IMR-90 (cell line): ENCODE results near the gene CEMIP2. TPM values are rescaled to one million over a fixed set of nuclear protein-coding genes. Genes with fewer than 3 reads are reported as not detected.

Experiments used
- ATAC-seq: fragments of 200-7000 bp; cut with Tn5 transposase; 2 replicates; pipeline ENCODE4 v1.9.1; 2020; ENCODE audit warnings: low read depth, mild to moderate bottlenecking, moderate library complexity
- BruUV-seq: library from RNA; stranded (reverse); fragments of 400-500 nt; replicated peaks from 2 replicates; lab custom pipeline; 2021; lab: Mats Ljungman, UMichigan
- CTCF ChIA-PET: fragments of 300-600 bp; formaldehyde crosslinking; extraction: SDS; loops from one replicate; lab custom pipeline; 2021; ENCODE audit warnings: antibody characterized with exemption; lab: Yijun Ruan, JAX
- POLR2A ChIA-PET: fragments of 300-600 bp; sonication (Branson Sonifier 250); formaldehyde crosslinking; loops from one replicate; lab custom pipeline; 2022; ENCODE audit warnings: antibody characterized with exemption; ENCODE audit not compliant: unreplicated experiment; lab: Charles Lee
- DNase-seq: peaks from one replicate; pipeline ENCODE4 v3.0.0; 2013
- H2AFZ ChIP-seq: replicated peaks from 2 replicates; pipeline ENCODE3; 2013; ENCODE audit warnings: low read length, mild to moderate bottlenecking; ENCODE audit not compliant: poor library complexity
- H2AK5ac ChIP-seq: 2 replicates; pipeline ENCODE4 v1.6.1; 2013; ENCODE audit warnings: low read depth, low read length, inconsistent platforms
- H2AK9ac ChIP-seq: replicated peaks from 2 replicates; pipeline ENCODE3; 2013; ENCODE audit warnings: mild to moderate bottlenecking, low read depth, low read length, moderate library complexity; ENCODE audit not compliant: poor library complexity
- H2BK120ac ChIP-seq: 2 replicates; pipeline ENCODE4 v1.6.1; 2013; ENCODE audit warnings: low read depth, low read length, inconsistent platforms
- H2BK15ac ChIP-seq: 3 replicates; pipeline ENCODE4 v1.6.1; 2013; ENCODE audit warnings: low read depth, low read length, inconsistent platforms
- H2BK20ac ChIP-seq: 2 replicates; pipeline ENCODE4 v1.6.1; 2013; ENCODE audit warnings: low read depth, mild to moderate bottlenecking, inconsistent platforms, low read length, moderate library complexity
- H2BK5ac ChIP-seq: 2 replicates; pipeline ENCODE4 v1.6.1; 2013; ENCODE audit warnings: mild to moderate bottlenecking, low read depth, low read length, inconsistent platforms; ENCODE audit not compliant: poor library complexity, severe bottlenecking
- H3K14ac ChIP-seq: replicated peaks from 2 replicates; pipeline ENCODE4 v1.6.1; 2013; ENCODE audit warnings: low read depth, low read length, inconsistent platforms
- H3K18ac ChIP-seq: 2 replicates; pipeline ENCODE4 v1.6.1; 2013; ENCODE audit warnings: low read depth, low read length, control low read depth
- H3K23ac ChIP-seq: 2 replicates; pipeline ENCODE4 v1.6.1; 2013; ENCODE audit warnings: low read depth, low read length, inconsistent platforms
- H3K27ac ChIP-seq: 2 replicates; pipeline ENCODE4 v1.5.1; 2013; ENCODE audit warnings: mild to moderate bottlenecking, control low read depth, low read length; ENCODE audit not compliant: insufficient read depth
- H3K27me3 ChIP-seq: 2 replicates; pipeline ENCODE4 v1.6.1; 2013; ENCODE audit warnings: low read length; ENCODE audit not compliant: control insufficient read depth, insufficient read depth
- H3K36me3 ChIP-seq: 2 replicates; pipeline ENCODE4 v1.6.1; 2013; ENCODE audit warnings: low read length, mixed read lengths; ENCODE audit not compliant: control insufficient read depth, insufficient read depth
- H3K4ac ChIP-seq: 2 replicates; pipeline ENCODE4 v1.6.1; 2013; ENCODE audit warnings: low read depth, low read length, inconsistent platforms
- H3K4me1 ChIP-seq: 2 replicates; pipeline ENCODE4 v1.6.1; 2013; ENCODE audit warnings: low read length, mixed read lengths; ENCODE audit not compliant: control insufficient read depth, insufficient read depth
- H3K4me2 ChIP-seq: 2 replicates; pipeline ENCODE4 v1.6.1; 2013; ENCODE audit warnings: low read depth, mild to moderate bottlenecking, control low read depth, low read length, moderate library complexity
- H3K4me3 ChIP-seq: 2 replicates; pipeline ENCODE4 v1.5.1; 2013; ENCODE audit warnings: low read depth, mild to moderate bottlenecking, control low read depth, low read length, moderate library complexity; ENCODE audit not compliant: insufficient read depth
- H3K56ac ChIP-seq: 2 replicates; pipeline ENCODE4 v1.6.1; 2013; ENCODE audit warnings: low read length, inconsistent platforms; ENCODE audit not compliant: insufficient read depth; ENCODE audit errors: extremely low read depth
- H3K79me1 ChIP-seq, 2 experiments: 2 replicates each; pipeline ENCODE4 v1.6.1; 2013; ENCODE audit warnings: low read length in 2 of 2, inconsistent platforms in 1 of 2, low read depth in 1 of 2
- H3K9ac ChIP-seq: 2 replicates; pipeline ENCODE4 v1.6.1; 2013; ENCODE audit warnings: low read depth, low read length, control low read depth
- H3K9me1 ChIP-seq: 2 replicates; pipeline ENCODE4 v1.6.1; 2013; ENCODE audit warnings: low read length, inconsistent platforms; ENCODE audit not compliant: insufficient read depth
- H3K9me3 ChIP-seq: 2 replicates; pipeline ENCODE4 v1.6.1; 2013; ENCODE audit warnings: low read length; ENCODE audit not compliant: control insufficient read depth, insufficient read depth
- H4K20me1 ChIP-seq: 2 replicates; pipeline ENCODE4 v1.6.1; 2013; ENCODE audit warnings: low read length, inconsistent platforms; ENCODE audit not compliant: insufficient read depth
- H4K5ac ChIP-seq: 2 replicates; pipeline ENCODE4 v1.6.1; 2013; ENCODE audit warnings: mild to moderate bottlenecking, low read depth, low read length, control low read depth
- H4K8ac ChIP-seq, 2 experiments: 2 replicates each; pipeline ENCODE4 v1.6.1; 2013; ENCODE audit warnings: low read depth in 2 of 2, low read length in 2 of 2, control low read depth in 1 of 2, inconsistent platforms in 1 of 2
- H4K91ac ChIP-seq: 2 replicates; pipeline ENCODE4 v1.6.1; 2013; ENCODE audit warnings: low read depth, low read length, inconsistent platforms; ENCODE audit not compliant: insufficient read depth
- NFE2L2 ChIP-seq: fragments of 150-350 bp; IDR thresholded peaks from 2 replicates; pipeline ENCODE4 v1.6.1; 2016; ENCODE audit warnings: low read depth, mild to moderate bottlenecking, low read length
- SMC3 ChIP-seq: fragments of 150-350 bp; IDR thresholded peaks from 2 replicates; pipeline ENCODE4 v1.6.1; 2016; ENCODE audit warnings: low read depth, mild to moderate bottlenecking, antibody characterized with exemption, low read length, moderate library complexity
- USF2 ChIP-seq: fragments of 150-350 bp; IDR thresholded peaks from 2 replicates; pipeline ENCODE4 v1.6.1; 2017; ENCODE audit warnings: mild to moderate bottlenecking, antibody characterized with exemption, low read length, low read depth
- WGBS, 2 experiments: methylation state at CpG; one replicate each; pipeline versions ENCODE4 v1.1.5 to v1.1.7; 2013; ENCODE audit warnings: missing lambda C conversion rate in 2 of 2; ENCODE audit not compliant: insufficient read length in 1 of 2; ENCODE audit errors: extremely low coverage in 2 of 2; 5-methylcytosine and 5-hydroxymethylcytosine counted together
- dilution Hi-C: fragments of 300-500 bp; cut with HindIII; formaldehyde crosslinking; loops from one replicate; pipeline ENCODE4 v1.14.3; 2018; ENCODE audit warnings: low sequenced_read_pairs; ENCODE audit not compliant: unreplicated experiment
- in situ Hi-C: fragments of 300-500 bp; cut with MboI; formaldehyde crosslinking; loops from 3 replicates; pipeline ENCODE4 v1.14.3; 2019; ENCODE audit warnings: low sequenced_read_pairs, inconsistent platforms, mixed read lengths
- intact Hi-C: fragments of 100-400 bp; cut with micrococcal nuclease; formaldehyde crosslinking; loops from 2 replicates; pipeline ENCODE4 v1.10.0; 2022
- polyA plus RNA-seq, 3 experiments: library from polyadenylated mRNA; depleted of rRNA; stranded (reverse); fragments of >200 nt; gene quantifications; 2 replicates each; pipeline ENCODE4 v1.2.3, GENCODE V29; 2012; ENCODE audit warnings: low replicate concordance in 1 of 3
- total RNA-seq: library from RNA; depleted of rRNA; stranded (reverse); fragments of >200 nt; gene quantifications from 2 replicates; pipeline ENCODE4 v1.2.3, GENCODE V29; 2012

Gene CEMIP2
- total and polyA plus RNA-seq, 2 of the 4 experiments (the other 2 are of a cell fraction): 65.2 to 67.4 TPM

GRCh38 chr9:71675857-71676165 is 92.5 kb downstream of the CEMIP2 start:
- H2AK9ac ChIP-seq: no peak overlapping the region
- no peak overlapping the region for H4K5ac ChIP-seq
- H2BK20ac ChIP-seq: no peak overlapping the region
- no peak overlapping the region for H3K4me2 ChIP-seq
- H3K4ac ChIP-seq: no peak overlapping the region
- no peaks in the 10 kb centered on the region for H3K36me3 ChIP-seq
- H3K9me3 ChIP-seq: no peaks in the 10 kb centered on the region
- WGBS, 2 experiments: no CpG with 5 or more reads among the region's 1 CpG
- H3K4me3 ChIP-seq: no peak overlapping the region
- no peak overlapping the region for H3K9ac ChIP-seq
- ATAC-seq: no peak
- no peak overlapping the region for H3K23ac ChIP-seq
- DNase-seq: no peak
- in situ Hi-C loops: no loop called here
- H3K56ac ChIP-seq: no peak overlapping the region
- H3K9me1 ChIP-seq: peaks cover 3% of the 10 kb centered on the region; the same call in 1 of the 2 replicates
- intact Hi-C loops: no loop called here
- H2AK5ac ChIP-seq: no peak overlapping the region
- H4K8ac ChIP-seq: no peak overlapping the region
- no peak overlapping the region for H2BK120ac ChIP-seq
- H3K27me3 ChIP-seq: no peaks in the 10 kb centered on the region
- H4K91ac ChIP-seq: no peak overlapping the region
- ChIA-PET POLR2A (no interaction called here), CTCF (interaction anchor here (0.9 kb wide), 1 partner anchor 10 kb away, joined by 3 read pairs; no protein-coding TSS in a partner anchor)
- H3K14ac ChIP-seq: no peak overlapping the region
- H3K27ac ChIP-seq: no peak overlapping the region
- H2BK5ac ChIP-seq: no peak overlapping the region
- dilution Hi-C loops: no loop called here
- H3K79me1 ChIP-seq: 0 out of 4 replicates have a peak, but pooled peaks cover 3% of the 10 kb centered on the region in 2 experiments
- BruUV-seq: no TSS peak
- peaks cover 14% of the 10 kb centered on the region for H3K4me1 ChIP-seq
- no peak overlapping the region for H2AFZ ChIP-seq
- no peak overlapping the region for H3K18ac ChIP-seq
- no peaks in the 10 kb centered on the region for H4K20me1 ChIP-seq
- H2BK15ac ChIP-seq: no peak overlapping the region
- TF ChIP-seq NFE2L2: no peak
- no peak for TF ChIP-seq SMC3
- TF ChIP-seq USF2: no peak
